GM23338 (cell line): Measurements from ENCODE around the gene ARHGAP11A. TPM values are rescaled to one million over a fixed set of nuclear protein-coding genes. Genes with fewer than 3 reads are reported as not detected.

ENCODE experiments used
- ATAC-seq: fragments of 200-7000 bp; cut with Tn5 transposase; 3 replicates; pipeline ENCODE4 v1.9.1; 2020
- DNase-seq: peaks from one replicate; pipeline ENCODE4 v3.0.0-alpha.2; 2015; ENCODE audit warnings: low spot score
- H2AFZ ChIP-seq: fragments of 200-600 bp; sonication (generic); 2 replicates; pipeline ENCODE4 v1.8.0; 2016; ENCODE audit warnings: antibody characterized with exemption, mild to moderate bottlenecking, moderate library complexity
- H3F3A ChIP-seq: fragments of 200-600 bp; sonication (generic); replicated peaks from 2 replicates; pipeline ENCODE4 v1.8.0; 2017; ENCODE audit warnings: antibody characterized with exemption, mixed run types, low read depth
- H3K27ac ChIP-seq: fragments of 200-600 bp; sonication (generic); 2 replicates; pipeline ENCODE4 v1.6.1; 2016; ENCODE audit warnings: low read depth
- H3K27me3 ChIP-seq: fragments of 200-600 bp; sonication (generic); 2 replicates; pipeline ENCODE4 v1.8.0; 2016; ENCODE audit warnings: mild to moderate bottlenecking, mixed run types, moderate library complexity; ENCODE audit not compliant: insufficient read depth
- H3K36me3 ChIP-seq: fragments of 200-600 bp; sonication (generic); 2 replicates; pipeline ENCODE4 v1.8.0; 2016; ENCODE audit warnings: mild to moderate bottlenecking; ENCODE audit not compliant: insufficient read depth
- H3K4me1 ChIP-seq: fragments of 200-600 bp; sonication (generic); 2 replicates; pipeline ENCODE4 v1.8.0; 2016; ENCODE audit warnings: mild to moderate bottlenecking, moderate library complexity; ENCODE audit not compliant: insufficient read depth
- H3K4me2 ChIP-seq: fragments of 200-600 bp; sonication (generic); 2 replicates; pipeline ENCODE4 v1.7.1; 2017; ENCODE audit warnings: mixed run types
- H3K4me3 ChIP-seq: fragments of 200-600 bp; sonication (generic); 2 replicates; pipeline ENCODE4 v1.6.1; 2016; ENCODE audit warnings: mixed run types
- H3K79me2 ChIP-seq: fragments of 200-600 bp; sonication (generic); replicated peaks from 2 replicates; pipeline ENCODE4 v1.8.0; 2017; ENCODE audit warnings: mild to moderate bottlenecking; ENCODE audit not compliant: insufficient read depth
- H3K9me2 ChIP-seq: fragments of 200-600 bp; sonication (generic); 2 replicates; pipeline ENCODE4 v1.8.0; 2017; ENCODE audit not compliant: insufficient read depth
- H4K20me1 ChIP-seq: fragments of 200-600 bp; sonication (generic); replicated peaks from 2 replicates; pipeline ENCODE4 v1.8.0; 2017; ENCODE audit warnings: mild to moderate bottlenecking; ENCODE audit not compliant: insufficient read depth
- H3K27ac Mint-ChIP-seq: 2 replicates; pipeline ENCODE4 v1.8.0; 2020; ENCODE audit warnings: inconsistent platforms, mild to moderate bottlenecking, moderate library complexity, mixed read lengths
- H3K27me3 Mint-ChIP-seq: 3 replicates; pipeline ENCODE4 v1.8.0; 2022; ENCODE audit warnings: low read depth, mild to moderate bottlenecking, moderate library complexity, mixed read lengths, inconsistent platforms; ENCODE audit not compliant: insufficient read depth, poor library complexity
- H3K36me3 Mint-ChIP-seq: 3 replicates; pipeline ENCODE4 v1.8.0; 2021; ENCODE audit warnings: low read depth, mild to moderate bottlenecking, inconsistent platforms, moderate library complexity, mixed read lengths
- H3K4me1 Mint-ChIP-seq: 3 replicates; pipeline ENCODE4 v1.8.0; 2020; ENCODE audit warnings: mild to moderate bottlenecking, inconsistent platforms, mixed read lengths
- H3K4me3 Mint-ChIP-seq: 3 replicates; pipeline ENCODE4 v1.8.0; 2021; ENCODE audit warnings: moderate library complexity, mild to moderate bottlenecking, inconsistent platforms, mixed read lengths
- H3K9me3 Mint-ChIP-seq: 3 replicates; pipeline ENCODE4 v1.8.0; 2020; ENCODE audit warnings: moderate library complexity, mild to moderate bottlenecking, inconsistent platforms, mixed read lengths
- CREB1 ChIP-seq: fragments of 250-450 bp; sonication (Bioruptor Pico); IDR thresholded peaks from 2 replicates; pipeline ENCODE4 v1.5.0; 2020; ENCODE audit warnings: low read depth, mild to moderate bottlenecking, moderate library complexity
- CTCF ChIP-seq, 2 experiments: fragments of 200-600 bp in 1 of 2; sonication (generic) in 1 of 2; conservative IDR thresholded peaks; 2 replicates each; pipeline versions ENCODE4 v1.5.1 to v1.6.1; 2016 to 2017; ENCODE audit warnings: antibody characterized with exemption in 2 of 2, low read depth in 2 of 2, mild to moderate bottlenecking in 2 of 2, moderate library complexity in 1 of 2
- ETS1 ChIP-seq: IDR thresholded peaks from 2 replicates; pipeline ENCODE4 v1.6.1; 2016; ENCODE audit warnings: antibody characterized with exemption
- EZH2 ChIP-seq: fragments of 200-600 bp; sonication (generic); IDR thresholded peaks from one replicate; pipeline ENCODE4 v1.8.0; 2017; ENCODE audit warnings: antibody characterized with exemption, mild to moderate bottlenecking, low read depth; ENCODE audit not compliant: unreplicated experiment
- EZH2phosphoT487 ChIP-seq: fragments of 200-600 bp; sonication (generic); IDR thresholded peaks from one replicate; pipeline ENCODE4 v1.8.1; 2018; ENCODE audit warnings: antibody characterized with exemption; ENCODE audit not compliant: unreplicated experiment
- JUNB ChIP-seq: IDR thresholded peaks from one replicate; pipeline ENCODE4 v1.6.1; 2016; ENCODE audit warnings: antibody characterized with exemption; ENCODE audit not compliant: unreplicated experiment
- NANOG ChIP-seq: IDR thresholded peaks from 2 replicates; pipeline ENCODE4 v1.6.1; 2016; ENCODE audit warnings: antibody characterized with exemption, borderline replicate concordance
- POLR2AphosphoS5 ChIP-seq: IDR thresholded peaks from 2 replicates; pipeline ENCODE4 v1.6.1; 2016; ENCODE audit warnings: antibody characterized with exemption, low read depth
- REST ChIP-seq: IDR thresholded peaks from one replicate; pipeline ENCODE4 v1.6.1; 2018; ENCODE audit warnings: antibody characterized with exemption; ENCODE audit not compliant: unreplicated experiment
- STAT1 ChIP-seq: IDR thresholded peaks from one replicate; pipeline ENCODE4 v1.6.1; 2016; ENCODE audit warnings: antibody characterized with exemption; ENCODE audit not compliant: unreplicated experiment
- ZNF114 ChIP-seq: fragments of 250-450 bp; sonication (Bioruptor Pico); IDR thresholded peaks from 2 replicates; pipeline ENCODE4 v1.5.0; 2020; ENCODE audit warnings: mild to moderate bottlenecking, moderate library complexity
- ZNF331 ChIP-seq: fragments of 250-450 bp; sonication (Bioruptor Pico); IDR thresholded peaks from 2 replicates; pipeline ENCODE4 v1.5.0; 2020; ENCODE audit warnings: low read depth, mild to moderate bottlenecking, moderate library complexity
- ZNF462 ChIP-seq: fragments of 250-450 bp; sonication (Bioruptor Pico); IDR thresholded peaks from 2 replicates; pipeline ENCODE4 v1.5.0; 2020; ENCODE audit warnings: mild to moderate bottlenecking, moderate library complexity
- polyA plus RNA-seq: library from polyadenylated mRNA; unstranded; fragments of >200 nt; fragmentation: Nextera tagmentation; extraction: Ambion mirVana; gene quantifications from 2 replicates; pipeline ENCODE4 v1.2.1, GENCODE V29; 2016
- total RNA-seq: library from RNA; depleted of rRNA; stranded (reverse); fragments of >200 nt; shearing (Covaris generic); gene quantifications from 2 replicates; pipeline ENCODE4 v1.2.3, GENCODE V29; 2014

ARHGAP11A gene
- total and polyA plus RNA-seq, 2 experiments from 2014 or later = 28.3 to 43.1 TPM

- Histone ChIP-seq H3K27ac (no peak overlapping the region), H3F3A (no peaks in the 10 kb centered on the region), H3K36me3 (peaks cover 51% of the 10 kb centered on the region), H2AFZ (no peak overlapping the region), H3K9me2 (no peaks in the 10 kb centered on the region), H3K4me1 (peaks cover 5% of the 10 kb centered on the region; the same call in 1 of the 2 replicates), H3K79me2 (no peaks in the 10 kb centered on the region), H3K4me2 (no peak overlapping the region), H3K27me3 (no peaks in the 10 kb centered on the region), H3K4me3 (no peak overlapping the region), H4K20me1 (peaks cover 14% of the 10 kb centered on the region)
- no peak for ATAC-seq
- TF ChIP-seq ZNF331 = no peak
- no peak for TF ChIP-seq NANOG
- TF ChIP-seq ZNF114 = no peak
- TF ChIP-seq POLR2AphosphoS5 = no peak
- TF ChIP-seq STAT1 = no peak
- no peak for TF ChIP-seq ZNF462
- TF ChIP-seq ETS1 = no peak
- no peak for TF ChIP-seq EZH2phosphoT487
- no peak for TF ChIP-seq JUNB
- TF ChIP-seq REST = no peak
- TF ChIP-seq CTCF (conservative IDR thresholded peaks at IDR 0.05; ENCODE audit: low read depth in 2 of 2) = no peak
- TF ChIP-seq EZH2 = no peak
- TF ChIP-seq CREB1 = no peak
- H3K27ac Mint-ChIP-seq = no peak overlapping the region
- H3K4me1 Mint-ChIP-seq = peaks cover 9% of the 10 kb centered on the region
- H3K27me3 Mint-ChIP-seq = peaks cover 2% of the 10 kb centered on the region
- DNase-seq = no peak
- peaks cover 41% of the 10 kb centered on the region for H3K36me3 Mint-ChIP-seq
- no peak overlapping the region for H3K4me3 Mint-ChIP-seq
- no peaks in the 10 kb centered on the region for H3K9me3 Mint-ChIP-seq
Observed at GRCh38 chr15:32637704-32638103, 22.4 kb downstream of the ARHGAP11A start.
